Measurements from ENCODE around the gene NRIP1.
A peak's percentile ranks its signal among the peaks of the same experiment; 100 is the strongest.

Gene NRIP1

DNA sequence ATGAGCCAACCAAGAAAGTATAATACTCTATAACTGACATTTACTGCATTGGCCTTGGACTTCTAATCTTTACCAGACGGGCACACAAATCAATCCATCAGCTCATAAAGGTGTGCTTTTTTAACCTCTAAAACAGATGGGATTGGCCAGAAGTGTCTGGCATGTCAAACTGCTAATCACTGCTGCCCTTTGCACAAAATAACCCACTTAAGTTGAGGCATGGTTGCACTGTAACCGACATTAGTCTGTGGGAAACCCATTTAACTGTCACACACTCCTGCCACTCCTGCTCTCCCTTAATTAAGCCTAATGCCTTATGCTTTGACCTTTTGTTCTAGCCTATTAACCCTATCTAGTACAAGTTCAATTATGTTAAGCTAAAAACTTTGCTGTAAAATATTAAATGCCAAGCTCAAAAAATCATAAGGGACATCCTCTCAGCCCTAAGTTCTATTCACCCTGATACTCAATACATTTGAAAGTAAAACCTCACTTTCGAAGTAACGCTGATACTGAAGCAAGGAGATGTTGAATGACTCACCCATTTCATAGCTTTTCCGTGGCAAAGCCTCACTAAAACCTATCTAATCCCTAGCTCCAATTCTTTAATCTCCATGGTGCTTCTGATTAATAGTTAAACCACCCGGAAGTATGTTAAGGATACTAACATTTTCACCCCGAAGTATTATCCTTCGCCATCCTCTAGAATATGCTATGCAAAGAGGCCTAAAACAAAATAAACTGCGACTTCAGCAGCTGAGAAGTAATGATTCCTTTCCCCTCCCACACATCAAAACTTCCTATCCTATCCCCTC, 12.9 kb downstream of the NRIP1 start:
- peak; percentile 55 for DNase-seq
- Histone ChIP-seq H3K4me1 (ENCODE audit: control insufficient read depth, insufficient read depth, low read depth, low read length) (peaks cover 3% of the 10 kb centered on the region), H3K9me3 (ENCODE audit: control insufficient read depth, low read length) (no peaks in the 10 kb centered on the region), H2BK12ac (ENCODE audit: low read length in 2 of 2) (no peak overlapping the region), H2BK5ac (ENCODE audit: low read depth, low read length, poor library complexity, severe bottlenecking) (no peak overlapping the region), H2AFZ (ENCODE audit: low read depth, low read length) (no peak overlapping the region), H2AK5ac (ENCODE audit: low read length, severe bottlenecking) (no peak overlapping the region), H4K8ac (ENCODE audit: low read length) (peak overlapping the region; percentile 7), H3K36me3 (ENCODE audit: control insufficient read depth in 1 of 2, insufficient read depth in 2 of 2, low read depth in 1 of 2, low read length in 2 of 2) (no peaks in the 10 kb centered on the region), H3K4me2 (ENCODE audit: low read length, poor library complexity, severe bottlenecking) (peak overlapping the region; percentile 27), H3K14ac (ENCODE audit: low read length in 2 of 2) (no peak overlapping the region), H3K4me3 (ENCODE audit: insufficient read depth in 1 of 2, low read depth in 1 of 2, low read length in 2 of 2) (peak overlapping the region in 1 of 2 experiments; percentile 40), H3K27me3 (ENCODE audit: control insufficient read depth in 1 of 2, insufficient read depth in 1 of 2, low read length in 2 of 2) (no peaks in the 10 kb centered on the region), H3K18ac (ENCODE audit: low read depth in 1 of 2, low read length in 2 of 2) (no peak overlapping the region), H3K23ac (ENCODE audit: low read length in 2 of 2) (no peak overlapping the region), H2BK15ac (ENCODE audit: low read depth, poor library complexity, severe bottlenecking) (no peak overlapping the region), H2BK120ac (ENCODE audit: low read depth, low read length) (no peak overlapping the region), H3K9ac (ENCODE audit: low read length) (peak overlapping the region; percentile 38), H3K79me1 (replicated peaks; ENCODE audit: low read length, poor library complexity, severe bottlenecking) (no peaks in the 10 kb centered on the region), H4K91ac (ENCODE audit: low read length) (no peak overlapping the region), H3K27ac (ENCODE audit: low read length, poor library complexity, severe bottlenecking) (peak overlapping the region; percentile 56), H3K4ac (ENCODE audit: low read depth in 1 of 2, low read length in 2 of 2) (no peak overlapping the region)
- WGBS: 61% methylated on average over 9 of the region's 9 CpGs

DNA sequence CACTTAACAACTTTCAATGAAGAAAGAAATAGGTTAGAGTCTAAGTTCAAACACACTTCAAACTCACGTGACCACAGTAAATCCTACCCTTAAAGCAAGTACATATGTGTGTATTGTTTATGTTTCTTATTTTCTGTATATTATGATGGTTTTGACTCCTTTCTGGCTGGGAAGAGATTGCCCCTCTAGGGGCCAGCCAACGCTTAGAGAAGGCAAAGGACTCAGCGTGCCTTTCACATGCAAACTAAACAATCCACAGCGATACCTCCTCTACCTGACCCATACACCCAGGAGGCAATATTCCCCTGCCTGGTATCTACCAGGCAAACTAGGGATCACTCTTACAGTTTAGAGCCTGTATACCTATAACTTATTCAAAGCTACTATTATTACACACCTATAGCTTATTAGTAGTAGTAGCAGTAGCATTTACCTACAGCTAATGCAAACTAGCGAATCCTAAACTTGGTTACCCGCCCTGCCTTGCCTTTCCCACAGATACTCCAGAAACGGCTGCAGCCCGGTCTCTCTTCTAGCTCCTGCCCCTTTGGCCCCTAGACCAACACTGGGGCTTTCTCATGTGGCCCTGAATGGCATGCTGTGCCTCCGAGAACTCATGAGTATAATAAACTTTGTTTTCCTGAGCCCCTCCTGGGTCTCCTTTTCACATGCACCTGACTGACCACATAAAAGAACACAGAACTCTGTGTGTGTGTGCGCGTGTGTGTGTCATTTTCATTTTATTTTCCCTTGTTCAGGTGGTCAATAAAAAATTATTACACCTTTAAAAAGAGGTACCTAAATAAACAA, 14.0 kb downstream of the NRIP1 start:
- no peak overlapping the region for H2AK5ac ChIP-seq (ENCODE audit: low read length, severe bottlenecking)
- no peak overlapping the region for H2BK5ac ChIP-seq (ENCODE audit: low read depth, low read length, poor library complexity, severe bottlenecking)
- H3K4me2 ChIP-seq (ENCODE audit: low read length, poor library complexity, severe bottlenecking): no peak overlapping the region
- H3K9me3 ChIP-seq (ENCODE audit: control insufficient read depth, low read length): no peaks in the 10 kb centered on the region
- peaks cover 3% of the 10 kb centered on the region for H3K4me1 ChIP-seq (ENCODE audit: control insufficient read depth, insufficient read depth, low read depth, low read length)
- H2BK12ac ChIP-seq (ENCODE audit: low read length in 2 of 2): no peak overlapping the region
- no peak overlapping the region for H4K8ac ChIP-seq (ENCODE audit: low read length)
- no peak overlapping the region for H3K27ac ChIP-seq (ENCODE audit: low read length, poor library complexity, severe bottlenecking)
- no peak overlapping the region for H3K4me3 ChIP-seq (ENCODE audit: insufficient read depth in 1 of 2, low read depth in 1 of 2, low read length in 2 of 2)
- H3K36me3 ChIP-seq (ENCODE audit: control insufficient read depth in 1 of 2, insufficient read depth in 2 of 2, low read depth in 1 of 2, low read length in 2 of 2): no peaks in the 10 kb centered on the region
- no peak overlapping the region for H4K91ac ChIP-seq (ENCODE audit: low read length)
- no peak overlapping the region for H2BK120ac ChIP-seq (ENCODE audit: low read depth, low read length)
- DNase-seq: no peak
- no peak overlapping the region for H3K4ac ChIP-seq (ENCODE audit: low read depth in 1 of 2, low read length in 2 of 2)
- H3K27me3 ChIP-seq (ENCODE audit: control insufficient read depth in 1 of 2, insufficient read depth in 1 of 2, low read length in 2 of 2): no peaks in the 10 kb centered on the region
- no peak overlapping the region for H3K18ac ChIP-seq (ENCODE audit: low read depth in 1 of 2, low read length in 2 of 2)
- no peak overlapping the region for H3K23ac ChIP-seq (ENCODE audit: low read length in 2 of 2)
- 62% methylated on average over 8 of the region's 11 CpGs for WGBS
- H3K9ac ChIP-seq (ENCODE audit: low read length): no peak overlapping the region
- no peak overlapping the region for H2AFZ ChIP-seq (ENCODE audit: low read depth, low read length)
- H3K79me1 ChIP-seq (replicated peaks; ENCODE audit: low read length, poor library complexity, severe bottlenecking): peaks cover 4% of the 10 kb centered on the region
- no peak overlapping the region for H3K14ac ChIP-seq (ENCODE audit: low read length in 2 of 2)
- H2BK15ac ChIP-seq (ENCODE audit: low read depth, poor library complexity, severe bottlenecking): no peak overlapping the region

DNA sequence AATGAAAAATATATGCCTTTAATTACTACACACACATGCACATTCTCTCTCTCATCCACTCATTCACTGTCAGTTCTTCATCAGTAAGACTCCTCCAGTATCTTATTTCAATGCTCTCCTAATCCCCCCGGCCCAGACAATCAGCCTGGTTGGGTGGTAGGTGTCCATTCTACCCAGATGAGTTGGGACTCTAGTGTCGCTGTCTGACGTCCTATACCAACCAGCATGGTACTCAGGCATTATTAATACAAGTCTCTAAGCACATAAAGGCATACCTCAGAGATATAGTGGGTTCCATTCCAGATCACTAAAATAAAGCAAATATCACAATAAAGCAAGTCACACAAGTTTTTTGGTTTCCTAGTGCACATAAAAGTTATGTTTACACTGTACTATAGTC, 19.8 kb downstream of the NRIP1 start:
- DNase-seq: no peak
- Histone ChIP-seq H4K8ac (ENCODE audit: low read length) (no peak overlapping the region), H3K4me2 (ENCODE audit: low read length, poor library complexity, severe bottlenecking) (no peak overlapping the region), H3K9me3 (ENCODE audit: control insufficient read depth, low read length) (no peaks in the 10 kb centered on the region), H3K14ac (ENCODE audit: low read length in 2 of 2) (no peak overlapping the region), H2BK15ac (ENCODE audit: low read depth, poor library complexity, severe bottlenecking) (no peak overlapping the region), H3K4me1 (ENCODE audit: control insufficient read depth, insufficient read depth, low read depth, low read length) (no peaks in the 10 kb centered on the region), H3K27ac (ENCODE audit: low read length, poor library complexity, severe bottlenecking) (no peak overlapping the region), H2BK120ac (ENCODE audit: low read depth, low read length) (no peak overlapping the region), H3K9ac (ENCODE audit: low read length) (no peak overlapping the region), H3K79me1 (replicated peaks; ENCODE audit: low read length, poor library complexity, severe bottlenecking) (peaks cover 10% of the 10 kb centered on the region), H3K23ac (ENCODE audit: low read length in 2 of 2) (no peak overlapping the region), H2AK5ac (ENCODE audit: low read length, severe bottlenecking) (no peak overlapping the region), H3K4me3 (ENCODE audit: insufficient read depth in 1 of 2, low read depth in 1 of 2, low read length in 2 of 2) (no peak overlapping the region), H3K36me3 (ENCODE audit: control insufficient read depth in 1 of 2, insufficient read depth in 2 of 2, low read depth in 1 of 2, low read length in 2 of 2) (peaks cover 0 to 26% of the 10 kb centered on the region in 2 experiments), H4K91ac (ENCODE audit: low read length) (no peak overlapping the region), H2BK5ac (ENCODE audit: low read depth, low read length, poor library complexity, severe bottlenecking) (no peak overlapping the region), H3K4ac (ENCODE audit: low read depth in 1 of 2, low read length in 2 of 2) (no peak overlapping the region), H3K18ac (ENCODE audit: low read depth in 1 of 2, low read length in 2 of 2) (no peak overlapping the region), H3K27me3 (ENCODE audit: control insufficient read depth in 1 of 2, insufficient read depth in 1 of 2, low read length in 2 of 2) (no peaks in the 10 kb centered on the region), H2AFZ (ENCODE audit: low read depth, low read length) (no peak overlapping the region), H2BK12ac (ENCODE audit: low read length in 2 of 2) (no peak overlapping the region)
- 98% methylated on average over 3 of the region's 3 CpGs for whole genome bisulfite sequencing

GRCh38 chr21:15042531-15042930, 22.3 kb downstream of the NRIP1 start:
- H4K8ac ChIP-seq (ENCODE audit: low read length): no peak overlapping the region
- no peaks in the 10 kb centered on the region for H3K27me3 ChIP-seq (ENCODE audit: control insufficient read depth in 1 of 2, insufficient read depth in 1 of 2, low read length in 2 of 2)
- no peak overlapping the region for H2BK12ac ChIP-seq (ENCODE audit: low read length in 2 of 2)
- no peak overlapping the region for H3K4me3 ChIP-seq (ENCODE audit: insufficient read depth in 1 of 2, low read depth in 1 of 2, low read length in 2 of 2)
- no peak overlapping the region for H3K9ac ChIP-seq (ENCODE audit: low read length)
- H2BK120ac ChIP-seq (ENCODE audit: low read depth, low read length): no peak overlapping the region
- no peak overlapping the region for H3K4me2 ChIP-seq (ENCODE audit: low read length, poor library complexity, severe bottlenecking)
- no peaks in the 10 kb centered on the region for H3K9me3 ChIP-seq (ENCODE audit: control insufficient read depth, low read length)
- H3K27ac ChIP-seq (ENCODE audit: low read length, poor library complexity, severe bottlenecking): no peak overlapping the region
- no peak overlapping the region for H2BK15ac ChIP-seq (ENCODE audit: low read depth, poor library complexity, severe bottlenecking)
- H3K18ac ChIP-seq (ENCODE audit: low read depth in 1 of 2, low read length in 2 of 2): no peak overlapping the region
- H2AFZ ChIP-seq (ENCODE audit: low read depth, low read length): no peak overlapping the region
- no peak for DNase-seq
- H3K79me1 ChIP-seq (replicated peaks; ENCODE audit: low read length, poor library complexity, severe bottlenecking): peaks cover 10% of the 10 kb centered on the region
- peaks cover 0 to 51% of the 10 kb centered on the region in 2 experiments for H3K36me3 ChIP-seq (ENCODE audit: control insufficient read depth in 1 of 2, insufficient read depth in 2 of 2, low read depth in 1 of 2, low read length in 2 of 2)
- no peaks in the 10 kb centered on the region for H3K4me1 ChIP-seq (ENCODE audit: control insufficient read depth, insufficient read depth, low read depth, low read length)
- H3K4ac ChIP-seq (ENCODE audit: low read depth in 1 of 2, low read length in 2 of 2): no peak overlapping the region
- H3K23ac ChIP-seq (ENCODE audit: low read length in 2 of 2): no peak overlapping the region
- no peak overlapping the region for H4K91ac ChIP-seq (ENCODE audit: low read length)
- no peak overlapping the region for H2AK5ac ChIP-seq (ENCODE audit: low read length, severe bottlenecking)
- H2BK5ac ChIP-seq (ENCODE audit: low read depth, low read length, poor library complexity, severe bottlenecking): no peak overlapping the region
- no peak overlapping the region for H3K14ac ChIP-seq (ENCODE audit: low read length in 2 of 2)

Data from mesenchymal stem cell (in vitro differentiated cells and primary cell).